GM19043 (cell line): ENCODE data around the gene TCF12.

Source experiments
- ATAC-seq: cut with Tn5 transposase; IDR thresholded peaks from one replicate; pipeline ENCODE4 v1.9.1; 2021; ENCODE audit warnings: low read depth; ENCODE audit not compliant: unreplicated experiment

Gene TCF12

GRCh38 chr15:57041416-57041815 lies 123.0 kb downstream of the TCF12 start:
- ATAC-seq = no peak

- no peak for ATAC-seq
Measured at GRCh38 chr15:57044072-57044702, 125.7 kb downstream of the TCF12 start.

GRCh38 chr15:57044970-57045369 lies 126.5 kb downstream of the TCF12 start:
- ATAC-seq = no peak

GRCh38 chr15:57045741-57046382 lies 127.4 kb downstream of the TCF12 start:
- ATAC-seq = peak; percentile 90

DNA sequence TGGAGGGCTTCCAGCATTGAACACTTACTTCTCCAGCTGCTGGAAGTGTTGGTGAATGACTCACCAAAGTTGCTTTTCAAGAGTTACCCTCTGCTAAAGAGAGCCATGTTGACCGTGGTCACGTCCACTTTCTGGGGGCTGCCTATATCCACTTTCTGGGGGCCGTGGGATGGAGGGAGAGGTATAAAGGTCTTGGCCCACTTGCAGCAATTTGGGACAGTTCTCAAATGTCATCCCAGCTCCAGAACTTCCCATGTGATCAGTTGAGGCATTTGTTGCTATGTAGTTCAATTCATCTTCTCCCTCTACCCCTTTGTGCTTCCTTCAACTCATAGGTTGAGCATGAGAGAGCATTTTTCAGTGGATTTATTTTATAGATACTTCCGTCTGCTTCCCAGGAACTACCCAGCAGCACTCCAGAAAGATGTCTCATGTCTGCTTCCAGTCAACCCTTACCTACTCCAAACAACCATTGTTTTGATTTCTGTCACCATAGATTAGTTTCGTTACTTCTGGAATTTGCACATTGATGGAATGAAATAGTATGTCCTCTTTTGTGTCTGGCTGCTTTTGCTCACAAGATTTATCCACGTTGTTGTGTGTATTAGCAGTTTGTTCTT lies 130.6 kb downstream of the TCF12 start:
- ATAC-seq = no peak

- no peak for ATAC-seq
Measured at GRCh38 chr15:57053470-57053869, 135.0 kb downstream of the TCF12 start.

GRCh38 chr15:57054204-57054750 lies 135.8 kb downstream of the TCF12 start:
- ATAC-seq = no peak

- no peak for ATAC-seq
Measured at GRCh38 chr15:57056357-57056756, 137.9 kb downstream of the TCF12 start.

GRCh38 chr15:57057134-57057930 lies 138.9 kb downstream of the TCF12 start:
- ATAC-seq = no peak

DNA sequence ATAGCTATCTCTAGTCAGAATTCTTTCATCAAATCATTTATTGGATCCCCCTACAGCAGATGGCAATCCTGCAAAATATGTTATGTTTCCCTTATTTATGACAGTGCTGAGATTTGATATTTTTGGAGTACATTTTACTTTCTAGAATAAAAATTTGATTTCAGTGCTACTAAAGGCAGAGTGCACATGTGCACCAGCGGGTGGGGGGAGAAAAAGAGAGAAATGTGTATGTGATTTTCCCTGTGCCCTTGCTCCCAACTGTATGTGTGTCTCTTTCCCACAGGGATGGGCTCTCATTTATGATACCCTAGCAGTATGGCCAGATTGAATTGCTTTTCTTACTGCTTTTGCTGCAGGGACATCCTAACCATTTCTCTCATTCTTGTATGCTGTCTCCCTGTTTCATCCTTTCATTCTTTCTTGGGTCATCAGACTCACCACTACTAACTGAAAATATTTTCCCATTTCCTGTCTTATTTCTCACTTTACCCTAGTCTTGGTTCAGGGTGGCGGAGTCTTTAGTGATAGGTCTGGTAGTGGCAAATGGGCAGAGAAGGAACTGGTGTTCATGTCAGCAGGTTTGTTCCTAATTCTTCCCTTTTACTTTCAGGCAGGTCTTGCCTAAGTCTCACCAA lies 140.7 kb downstream of the TCF12 start:
- no peak for ATAC-seq

- no peak for ATAC-seq
Measured at GRCh38 chr15:57060799-57061198, 142.4 kb downstream of the TCF12 start.

GRCh38 chr15:57061281-57061680 lies 142.8 kb downstream of the TCF12 start:
- no peak for ATAC-seq

DNA sequence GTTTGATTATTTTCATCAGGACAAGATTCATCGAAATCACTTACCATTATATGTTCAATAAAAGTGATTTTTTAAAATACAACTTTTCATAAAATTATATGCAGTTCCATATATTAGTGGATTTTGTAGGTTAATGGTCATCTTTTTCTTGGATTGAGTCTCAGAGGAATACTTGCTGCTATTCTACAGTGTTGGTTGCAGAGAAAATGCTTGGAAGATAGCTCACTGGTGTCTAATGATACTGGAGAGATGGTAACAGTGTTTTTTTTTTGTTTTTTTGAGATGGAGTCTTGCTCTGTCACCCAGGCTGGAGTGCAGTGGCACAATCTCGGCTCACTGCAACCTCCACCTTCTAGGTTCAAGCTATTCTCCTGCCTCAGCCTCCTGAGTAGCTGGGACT lies 143.3 kb downstream of the TCF12 start:
- no peak for ATAC-seq

- no peak for ATAC-seq
Measured at GRCh38 chr15:57064033-57064432, 145.6 kb downstream of the TCF12 start.

GRCh38 chr15:57069423-57069822 lies 151.0 kb downstream of the TCF12 start:
- no peak for ATAC-seq

GRCh38 chr15:57070674-57071073 lies 152.2 kb downstream of the TCF12 start:
- ATAC-seq = no peak

DNA sequence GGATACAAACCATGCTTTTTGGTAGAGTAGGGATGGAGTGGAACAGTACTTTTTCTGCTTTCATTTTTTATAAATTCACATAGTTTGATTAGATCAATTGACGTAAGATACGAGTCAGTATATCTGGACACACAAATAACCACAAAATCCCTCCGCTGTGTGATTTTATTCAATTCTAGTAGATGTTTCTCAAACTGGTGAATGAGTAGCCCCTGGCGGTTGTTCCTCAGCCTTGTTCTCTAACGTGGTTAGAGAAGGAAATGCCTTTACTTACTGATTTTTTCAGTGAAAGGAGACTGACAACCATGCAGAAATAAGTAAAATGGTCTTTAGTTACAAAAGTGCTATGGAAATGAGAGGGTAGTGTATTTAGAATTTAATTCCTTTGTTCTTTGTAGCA lies 161.0 kb downstream of the TCF12 start:
- no peak for ATAC-seq

GRCh38 chr15:57079931-57080620 lies 161.6 kb downstream of the TCF12 start:
- peak; percentile 51 for ATAC-seq

DNA sequence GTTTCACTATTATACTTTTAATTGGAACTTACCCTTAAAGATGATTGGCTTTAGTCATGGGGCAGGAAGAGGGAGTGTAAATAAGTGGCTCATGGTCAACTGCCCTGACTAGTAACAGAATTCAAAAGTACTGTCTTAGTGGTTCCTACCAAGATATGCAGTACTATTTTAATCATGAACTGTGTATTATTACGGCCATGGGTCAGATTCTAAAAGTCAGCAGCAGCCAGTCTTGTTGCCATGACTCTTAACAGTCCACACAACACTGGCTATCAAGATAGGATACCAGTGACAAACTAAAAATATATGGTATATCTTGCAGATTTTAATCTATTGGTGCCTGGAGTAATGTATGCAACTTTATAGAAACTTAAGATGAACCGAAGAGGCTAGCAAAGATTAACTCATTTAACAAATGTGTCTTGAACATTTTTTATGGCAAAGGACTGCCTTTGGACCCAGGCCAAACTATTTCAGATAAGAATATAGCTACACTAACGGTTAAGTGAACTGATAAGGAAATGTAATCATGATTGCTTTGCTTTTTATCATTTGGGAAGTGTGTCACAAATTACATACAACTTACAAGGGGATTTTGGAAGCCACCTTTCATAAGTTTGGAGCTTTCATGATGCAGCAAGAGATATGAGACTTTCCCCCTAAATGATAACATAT lies 163.7 kb downstream of the TCF12 start:
- ATAC-seq = no peak
